B cell (primary cell): Measurements from ENCODE around the gene ARHGEF10L. TPM values are rescaled to one million over a fixed set of nuclear protein-coding genes. Genes with fewer than 3 reads are reported as not detected.

Experiments
- ATAC-seq: fragments of 200-7000 bp; cut with Tn5 transposase; one replicate; pipeline ENCODE4 v1.10.0; 2021; ENCODE audit warnings: low read depth, mild to moderate bottlenecking, moderate number of reproducible peaks, moderate library complexity
- CTCF ChIA-PET: fragments of 350-600 bp; sonication (Branson Sonifier 250); formaldehyde crosslinking; loops from one replicate; lab custom pipeline; 2021; ENCODE audit warnings: antibody characterized with exemption, inconsistent platforms; lab: Charles Lee
- POLR2A ChIA-PET: fragments of 350-600 bp; sonication (Branson Sonifier 250); formaldehyde crosslinking; loops from one replicate; lab custom pipeline; 2021; ENCODE audit warnings: antibody characterized with exemption; lab: Charles Lee
- DNase-seq: peaks from one replicate; pipeline ENCODE4 v3.0.0; 2013
- H2AFZ ChIP-seq: 2 replicates; pipeline ENCODE4 v1.6.1; 2012; ENCODE audit warnings: mild to moderate bottlenecking, low read depth, low read length; ENCODE audit not compliant: insufficient read depth, poor library complexity, severe bottlenecking
- H3K27ac ChIP-seq, 2 donors: 1 replicate in 1 of 2; 2 replicates in 1 of 2; pipeline ENCODE4 v1.5.1; 2012 to 2013; ENCODE audit warnings: low read length in 2 of 2, mild to moderate bottlenecking in 2 of 2, moderate library complexity in 1 of 2
- H3K27me3 ChIP-seq, 4 experiments: fragments of 200-600 bp in 1 of 4; sonication (generic) in 1 of 4; replicated peaks in 1 of 4; 1 replicate in 2 of 4; 2 replicates in 2 of 4; pipeline versions ENCODE4 v1.6.1 to v1.7.0; 2013 to 2016; ENCODE audit warnings: low read length in 3 of 4, mild to moderate bottlenecking in 2 of 4, mixed read lengths in 1 of 4, moderate library complexity in 1 of 4; ENCODE audit not compliant: insufficient read depth in 4 of 4, control insufficient read depth in 3 of 4; ENCODE audit errors: control extremely low read depth in 1 of 4
- H3K36me3 ChIP-seq, 2 experiments: replicated peaks in 1 of 2; 1 replicate in 1 of 2; 2 replicates in 1 of 2; pipeline versions ENCODE4 v1.6.1 to v1.7.1; 2013; ENCODE audit warnings: low read length in 1 of 2; ENCODE audit not compliant: insufficient read depth in 2 of 2, control insufficient read depth in 1 of 2; ENCODE audit errors: control extremely low read depth in 1 of 2, extremely low read depth in 1 of 2
- H3K4me1 ChIP-seq, 2 donors: fragments of 200-600 bp in 1 of 2; sonication (generic) in 1 of 2; 1 replicate in 1 of 2; 2 replicates in 1 of 2; pipeline versions ENCODE4 v1.5.1 to v1.6.1; 2013 to 2017; ENCODE audit warnings: low read length in 2 of 2; ENCODE audit not compliant: control insufficient read depth in 2 of 2, insufficient read depth in 2 of 2
- H3K4me2 ChIP-seq: replicated peaks from 2 replicates; pipeline ENCODE3; 2012; ENCODE audit warnings: mild to moderate bottlenecking, low read depth, low read length; ENCODE audit not compliant: poor library complexity, severe bottlenecking
- H3K4me3 ChIP-seq, 5 experiments: fragments of 200-600 bp in 1 of 5; sonication (generic) in 1 of 5; 1 replicate in 3 of 5; 2 replicates in 2 of 5; pipeline versions ENCODE4 v1.5.1 to v1.7.0; 2011 to 2016; ENCODE audit warnings: low read length in 4 of 5, mild to moderate bottlenecking in 4 of 5, low read depth in 2 of 5, control low read depth in 1 of 5, moderate library complexity in 1 of 5; ENCODE audit not compliant: insufficient read depth in 1 of 5; ENCODE audit errors: control extremely low read depth in 1 of 5, extremely low read depth in 1 of 5
- H3K79me2 ChIP-seq: fragments of 200-600 bp; sonication (generic); one replicate; pipeline ENCODE4 v1.6.0; 2016; ENCODE audit warnings: low read length; ENCODE audit not compliant: control insufficient read depth, insufficient read depth
- H3K9ac ChIP-seq: fragments of 200-600 bp; sonication (generic); 2 replicates; pipeline ENCODE4 v1.6.1; 2017; ENCODE audit warnings: mild to moderate bottlenecking, low read length, moderate library complexity
- H3K9me3 ChIP-seq, 3 donors: one replicate each; pipeline versions ENCODE4 v1.6.1 to v1.7.1; 2013; ENCODE audit warnings: low read length in 2 of 3; ENCODE audit not compliant: control insufficient read depth in 2 of 3, insufficient read depth in 1 of 3; ENCODE audit errors: control extremely low read depth in 1 of 3
- H4K20me1 ChIP-seq: 2 replicates; pipeline ENCODE4 v1.6.0; 2012; ENCODE audit warnings: mild to moderate bottlenecking, low read length; ENCODE audit not compliant: insufficient read depth, control insufficient read depth, poor library complexity, severe bottlenecking
- H3K27ac Mint-ChIP-seq: one replicate; pipeline ENCODE4 v1.8.0; 2021; ENCODE audit warnings: mixed read lengths
- H3K27me3 Mint-ChIP-seq: one replicate; pipeline ENCODE4 v1.8.0; 2021; ENCODE audit warnings: mixed read lengths
- H3K4me1 Mint-ChIP-seq: one replicate; pipeline ENCODE4 v1.8.0; 2021; ENCODE audit warnings: mixed read lengths
- H3K4me3 Mint-ChIP-seq: one replicate; pipeline ENCODE4 v1.8.0; 2021; ENCODE audit warnings: mixed read lengths
- H3K9me3 Mint-ChIP-seq: one replicate; pipeline ENCODE4 v1.8.0; 2022; ENCODE audit warnings: mixed read lengths; ENCODE audit not compliant: insufficient read depth
- EZH2 ChIP-seq: IDR thresholded peaks from 2 replicates; pipeline ENCODE4 v1.6.1; 2012; ENCODE audit warnings: borderline replicate concordance, low read depth, mild to moderate bottlenecking, moderate library complexity, low read length; ENCODE audit not compliant: insufficient read depth, poor library complexity, severe bottlenecking
- WGBS: methylation state at CpG from one replicate; pipeline ENCODE4 v1.1.5; 2013; ENCODE audit warnings: missing lambda C conversion rate; ENCODE audit not compliant: insufficient coverage; 5-methylcytosine and 5-hydroxymethylcytosine counted together
- intact Hi-C: fragments of 100-400 bp; cut with micrococcal nuclease; formaldehyde crosslinking; loops from one replicate; pipeline ENCODE4 v1.10.0; 2022
- polyA plus RNA-seq: library from polyadenylated mRNA; depleted of rRNA; stranded (reverse); fragments of >200 nt; gene quantifications from 2 replicates; pipeline ENCODE4 v1.2.3, GENCODE V29; 2012
- total RNA-seq, 2 donors: library from RNA; stranded (reverse); fragments of 120-200 nt in 1 of 2; gene quantifications; 1 replicate in 1 of 2; 2 replicates in 1 of 2; pipeline versions ENCODE4 v1.2.3 to v1.2.4, GENCODE V29; 2013 to 2022
- TF ChIP-seq, protein P1 (sequence below): fragments of 200-600 bp; IDR thresholded peaks from one replicate; pipeline ENCODE4 v1.8.0; 2022; ENCODE audit warnings: antibody characterized with exemption, mild to moderate bottlenecking

The ARHGEF10L gene
- total and polyA plus RNA-seq, 2 donors (not counting 1 experiment from before 2014, with no cell fraction given): 2.0 to 4.9 TPM

GRCh38 chr1:17735793-17736192, 196.3 kb downstream of the ARHGEF10L start:
- ATAC-seq (no peak), DNase-seq (no peak)
- CTCF ChIA-PET: interaction anchor here (0.5 kb wide), 1 partner anchor 40 kb away, joined by 5 read pairs; no protein-coding TSS in a partner anchor
- Histone ChIP-seq H3K4me3 (no peak overlapping the region), H3K27me3 (peaks cover 0 to 3% (median 0%) of the 10 kb centered on the region in 4 experiments), H3K36me3 (no peaks in the 10 kb centered on the region), H4K20me1 (no peaks in the 10 kb centered on the region), H3K4me2 (no peak overlapping the region), H3K9ac (no peak overlapping the region), H3K9me3 (no peaks in the 10 kb centered on the region), H3K27ac (no peak overlapping the region), H3K4me1 (no peaks in the 10 kb centered on the region), H2AFZ (no peak overlapping the region), H3K79me2 (no peaks in the 10 kb centered on the region)
- Mint-ChIP-seq H3K9me3 (no peaks in the 10 kb centered on the region), H3K4me3 (no peak overlapping the region), H3K27ac (no peak overlapping the region), H3K27me3 (peaks cover 7% of the 10 kb centered on the region), H3K4me1 (no peaks in the 10 kb centered on the region)
- WGBS: 78% methylated on average over 5 of the region's 7 CpGs
- TF ChIP-seq, protein P1, sequence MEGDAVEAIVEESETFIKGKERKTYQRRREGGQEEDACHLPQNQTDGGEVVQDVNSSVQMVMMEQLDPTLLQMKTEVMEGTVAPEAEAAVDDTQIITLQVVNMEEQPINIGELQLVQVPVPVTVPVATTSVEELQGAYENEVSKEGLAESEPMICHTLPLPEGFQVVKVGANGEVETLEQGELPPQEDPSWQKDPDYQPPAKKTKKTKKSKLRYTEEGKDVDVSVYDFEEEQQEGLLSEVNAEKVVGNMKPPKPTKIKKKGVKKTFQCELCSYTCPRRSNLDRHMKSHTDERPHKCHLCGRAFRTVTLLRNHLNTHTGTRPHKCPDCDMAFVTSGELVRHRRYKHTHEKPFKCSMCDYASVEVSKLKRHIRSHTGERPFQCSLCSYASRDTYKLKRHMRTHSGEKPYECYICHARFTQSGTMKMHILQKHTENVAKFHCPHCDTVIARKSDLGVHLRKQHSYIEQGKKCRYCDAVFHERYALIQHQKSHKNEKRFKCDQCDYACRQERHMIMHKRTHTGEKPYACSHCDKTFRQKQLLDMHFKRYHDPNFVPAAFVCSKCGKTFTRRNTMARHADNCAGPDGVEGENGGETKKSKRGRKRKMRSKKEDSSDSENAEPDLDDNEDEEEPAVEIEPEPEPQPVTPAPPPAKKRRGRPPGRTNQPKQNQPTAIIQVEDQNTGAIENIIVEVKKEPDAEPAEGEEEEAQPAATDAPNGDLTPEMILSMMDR: no peak
- intact Hi-C loops: no loop called here
- POLR2A ChIA-PET: no interaction called here

DNA sequence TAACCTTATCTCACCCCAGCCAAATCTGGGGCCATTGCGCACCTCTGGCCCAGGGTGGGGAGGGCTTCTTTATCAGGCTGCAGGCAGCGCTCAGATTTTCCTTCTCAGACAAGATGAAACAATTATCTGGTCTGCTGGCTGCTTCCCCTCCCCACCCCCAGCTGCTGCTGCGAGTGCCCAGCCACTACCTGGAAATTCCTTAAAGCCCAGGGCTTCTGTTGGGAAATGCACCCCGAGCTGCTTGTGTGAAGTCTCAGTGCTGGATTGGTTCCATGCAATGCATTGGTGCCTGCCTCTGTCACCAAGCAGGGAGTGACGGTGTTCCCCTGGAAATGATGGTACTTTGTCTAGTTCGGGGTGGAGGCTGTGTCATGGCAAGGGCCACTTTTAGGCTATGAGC, 197.1 kb downstream of the ARHGEF10L start:
- H4K20me1 ChIP-seq: no peaks in the 10 kb centered on the region
- H3K27ac ChIP-seq: no peak overlapping the region
- Mint-ChIP-seq H3K4me1 (no peaks in the 10 kb centered on the region), H3K27me3 (peaks cover 13% of the 10 kb centered on the region), H3K4me3 (no peak overlapping the region), H3K9me3 (no peaks in the 10 kb centered on the region), H3K27ac (no peak overlapping the region)
- no peaks in the 10 kb centered on the region for H3K36me3 ChIP-seq
- ChIA-PET CTCF (no interaction called here), POLR2A (no interaction called here)
- no peaks in the 10 kb centered on the region for H3K79me2 ChIP-seq
- no peak overlapping the region for H3K4me3 ChIP-seq
- H3K4me2 ChIP-seq: no peak overlapping the region
- H3K27me3 ChIP-seq: peaks cover 0 to 8% (median 0%) of the 10 kb centered on the region in 4 experiments
- no peak overlapping the region for H3K9ac ChIP-seq
- no peaks in the 10 kb centered on the region for H3K4me1 ChIP-seq
- no peaks in the 10 kb centered on the region for H3K9me3 ChIP-seq
- no peak overlapping the region for H2AFZ ChIP-seq
- 72% methylated on average over 4 of the region's 6 CpGs for WGBS
- ATAC-seq (no peak), DNase-seq (no peak)
- intact Hi-C loops: no loop called here
- TF ChIP-seq, protein P1: no peak
- no peak for TF ChIP-seq EZH2
